ENCODE results near the gene KIRREL1. TPM values are rescaled to one million over a fixed set of nuclear protein-coding genes. Genes with fewer than 3 reads are reported as not detected.

Gene KIRREL1
- total and polyA plus RNA-seq, 2 donors from 2014 or later, result 13.7 to 54.9 TPM

- intact Hi-C loops (cut with DNase I), result no loop called here
- no peak for DNase-seq
- H3K4me3 ChIP-seq (ENCODE audit: low read length in 3 of 3), result no peak overlapping the region
- no peak overlapping the region for H3K9ac ChIP-seq (ENCODE audit: low read length in 3 of 3)
- no peak overlapping the region for H3K27ac ChIP-seq (ENCODE audit: low read depth in 2 of 2, low read length in 2 of 2)
- H3K9me3 ChIP-seq (ENCODE audit: control insufficient read depth in 2 of 3, insufficient read depth in 1 of 3, low read length in 3 of 3), result no peaks in the 10 kb centered on the region
- H3K36me3 ChIP-seq (ENCODE audit: control insufficient read depth in 2 of 3, insufficient read depth in 3 of 3, low read length in 3 of 3), result no peaks in the 10 kb centered on the region
- TF ChIP-seq, protein P1, sequence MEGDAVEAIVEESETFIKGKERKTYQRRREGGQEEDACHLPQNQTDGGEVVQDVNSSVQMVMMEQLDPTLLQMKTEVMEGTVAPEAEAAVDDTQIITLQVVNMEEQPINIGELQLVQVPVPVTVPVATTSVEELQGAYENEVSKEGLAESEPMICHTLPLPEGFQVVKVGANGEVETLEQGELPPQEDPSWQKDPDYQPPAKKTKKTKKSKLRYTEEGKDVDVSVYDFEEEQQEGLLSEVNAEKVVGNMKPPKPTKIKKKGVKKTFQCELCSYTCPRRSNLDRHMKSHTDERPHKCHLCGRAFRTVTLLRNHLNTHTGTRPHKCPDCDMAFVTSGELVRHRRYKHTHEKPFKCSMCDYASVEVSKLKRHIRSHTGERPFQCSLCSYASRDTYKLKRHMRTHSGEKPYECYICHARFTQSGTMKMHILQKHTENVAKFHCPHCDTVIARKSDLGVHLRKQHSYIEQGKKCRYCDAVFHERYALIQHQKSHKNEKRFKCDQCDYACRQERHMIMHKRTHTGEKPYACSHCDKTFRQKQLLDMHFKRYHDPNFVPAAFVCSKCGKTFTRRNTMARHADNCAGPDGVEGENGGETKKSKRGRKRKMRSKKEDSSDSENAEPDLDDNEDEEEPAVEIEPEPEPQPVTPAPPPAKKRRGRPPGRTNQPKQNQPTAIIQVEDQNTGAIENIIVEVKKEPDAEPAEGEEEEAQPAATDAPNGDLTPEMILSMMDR (IDR thresholded peaks at IDR 0.05; ENCODE audit: borderline replicate concordance, extremely low read depth, insufficient read depth), result no peak
- no peaks in the 10 kb centered on the region for H3K27me3 ChIP-seq (ENCODE audit: control insufficient read depth, insufficient read depth, low read length)
- no peak for FAIRE-seq
- H3K4me1 ChIP-seq (ENCODE audit: control insufficient read depth in 2 of 3, insufficient read depth in 2 of 3, low read depth in 1 of 3, low read length in 3 of 3), result peaks cover 0 to 8% (median 0%) of the 10 kb centered on the region in 3 donors
Observed at GRCh38 chr1:158100498-158100897, 107.1 kb downstream of the KIRREL1 start.

DNA sequence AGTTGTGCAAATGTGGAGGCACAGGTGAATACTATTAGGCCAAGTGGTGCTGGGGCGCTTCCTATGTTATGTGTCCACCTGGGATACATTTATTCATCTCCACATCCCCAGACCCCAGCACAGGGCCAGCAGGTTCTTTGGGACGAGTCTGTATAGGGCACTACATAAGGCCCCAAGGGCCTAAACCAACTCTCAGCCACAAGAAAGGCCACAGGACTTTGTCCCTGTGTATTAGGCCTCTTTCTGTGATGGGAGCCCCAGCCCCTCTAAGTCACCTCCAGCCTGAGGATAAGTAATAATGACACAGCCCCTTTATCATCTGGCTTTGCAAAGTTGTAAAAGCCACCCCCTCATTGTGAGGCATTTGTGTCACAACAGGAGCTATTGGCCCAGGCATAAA is 108.0 kb downstream of the KIRREL1 start:
- TF ChIP-seq, protein P1 (IDR thresholded peaks at IDR 0.05; ENCODE audit: borderline replicate concordance, extremely low read depth, insufficient read depth), result no peak
- FAIRE-seq, result no peak

GRCh38 chr1:158101927-158102326 is 108.5 kb downstream of the KIRREL1 start:
- Histone ChIP-seq H3K9ac (ENCODE audit: low read length in 3 of 3) (no peak overlapping the region), H3K4me3 (ENCODE audit: low read length in 3 of 3) (no peak overlapping the region), H3K4me1 (ENCODE audit: control insufficient read depth in 2 of 3, insufficient read depth in 2 of 3, low read depth in 1 of 3, low read length in 3 of 3) (peaks cover 0 to 8% (median 0%) of the 10 kb centered on the region in 3 donors), H3K27me3 (ENCODE audit: control insufficient read depth, insufficient read depth, low read length) (no peaks in the 10 kb centered on the region), H3K9me3 (ENCODE audit: control insufficient read depth in 2 of 3, insufficient read depth in 1 of 3, low read length in 3 of 3) (no peaks in the 10 kb centered on the region), H3K27ac (ENCODE audit: low read depth in 2 of 2, low read length in 2 of 2) (no peak overlapping the region), H3K36me3 (ENCODE audit: control insufficient read depth in 2 of 3, insufficient read depth in 3 of 3, low read length in 3 of 3) (no peaks in the 10 kb centered on the region)
- TF ChIP-seq, protein P1 (IDR thresholded peaks at IDR 0.05; ENCODE audit: borderline replicate concordance, extremely low read depth, insufficient read depth), result no peak
- DNase-seq (peak in 1 of 5 donors; percentile 30), FAIRE-seq (no peak)
- intact Hi-C loops (cut with DNase I), result no loop called here

More for the DNA sequence above, 108.0 kb downstream of the KIRREL1 start:
- Histone ChIP-seq H3K36me3 (ENCODE audit: control insufficient read depth in 2 of 3, insufficient read depth in 3 of 3, low read length in 3 of 3) (no peaks in the 10 kb centered on the region), H3K4me1 (ENCODE audit: control insufficient read depth in 2 of 3, insufficient read depth in 2 of 3, low read depth in 1 of 3, low read length in 3 of 3) (peaks cover 0 to 8% (median 0%) of the 10 kb centered on the region in 3 donors), H3K27ac (ENCODE audit: low read depth in 2 of 2, low read length in 2 of 2) (no peak overlapping the region), H3K27me3 (ENCODE audit: control insufficient read depth, insufficient read depth, low read length) (no peaks in the 10 kb centered on the region), H3K9ac (ENCODE audit: low read length in 3 of 3) (no peak overlapping the region), H3K9me3 (ENCODE audit: control insufficient read depth in 2 of 3, insufficient read depth in 1 of 3, low read length in 3 of 3) (no peaks in the 10 kb centered on the region), H3K4me3 (ENCODE audit: low read length in 3 of 3) (no peak overlapping the region)
- intact Hi-C loops (cut with DNase I), result no loop called here
- no peak for DNase-seq

All from kidney (tissue), 14 donors.